C1 segment of cervical spinal cord (tissue), 14 donors: ENCODE measurements around the gene ADCY6.
A peak's percentile ranks its signal among the peaks of the same experiment; 100 is the strongest.

Experiments
- DNase-seq, 14 donors: peaks; one replicate each; lab custom pipeline; 2025; lab: John Stamatoyannopoulos, UW

Gene ADCY6

GRCh38 chr12:48788854-48789775 lies at the start of gene ADCY6:
ADCY6 (minus strand) TSS chr12:48789089; CDS start chr12:48783434, 5,655 bp downstream.
- DNase-seq: peak in 13 of 14 donors; percentile 14 to 66 (median 44)

DNA sequence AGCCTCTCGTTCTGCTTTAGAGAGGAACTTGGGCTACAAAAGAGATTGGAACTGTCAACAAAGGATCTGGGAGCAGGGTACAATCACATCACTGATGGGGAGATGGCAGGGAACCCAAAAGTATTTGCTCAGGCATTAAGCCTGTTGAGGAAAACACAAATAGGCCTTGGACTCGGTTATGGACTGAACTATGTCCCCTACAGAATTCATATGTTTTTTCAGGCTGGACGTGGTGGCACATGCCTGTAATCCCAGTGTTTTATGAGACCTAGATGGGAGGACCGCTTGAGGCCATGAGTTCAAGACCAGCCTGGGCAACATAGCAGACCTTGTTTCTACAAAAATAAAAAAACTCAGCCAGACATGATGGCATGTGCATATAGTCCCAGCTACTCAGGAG lies 49.2 kb upstream of the ADCY6 start:
- DNase-seq: no peak

- no peak for DNase-seq
These were observed 43.6 kb upstream of the ADCY6 start for GRCh38 chr12:48832321-48833060.

GRCh38 chr12:48831257-48831656 lies 42.4 kb upstream of the ADCY6 start:
- DNase-seq: no peak

- no peak for DNase-seq
These were observed 40.1 kb upstream of the ADCY6 start for GRCh38 chr12:48828841-48829575.

- DNase-seq: peak in 1 of 14 donors; percentile 40
These were observed 39.4 kb upstream of the ADCY6 start for GRCh38 chr12:48828293-48828692.

DNA sequence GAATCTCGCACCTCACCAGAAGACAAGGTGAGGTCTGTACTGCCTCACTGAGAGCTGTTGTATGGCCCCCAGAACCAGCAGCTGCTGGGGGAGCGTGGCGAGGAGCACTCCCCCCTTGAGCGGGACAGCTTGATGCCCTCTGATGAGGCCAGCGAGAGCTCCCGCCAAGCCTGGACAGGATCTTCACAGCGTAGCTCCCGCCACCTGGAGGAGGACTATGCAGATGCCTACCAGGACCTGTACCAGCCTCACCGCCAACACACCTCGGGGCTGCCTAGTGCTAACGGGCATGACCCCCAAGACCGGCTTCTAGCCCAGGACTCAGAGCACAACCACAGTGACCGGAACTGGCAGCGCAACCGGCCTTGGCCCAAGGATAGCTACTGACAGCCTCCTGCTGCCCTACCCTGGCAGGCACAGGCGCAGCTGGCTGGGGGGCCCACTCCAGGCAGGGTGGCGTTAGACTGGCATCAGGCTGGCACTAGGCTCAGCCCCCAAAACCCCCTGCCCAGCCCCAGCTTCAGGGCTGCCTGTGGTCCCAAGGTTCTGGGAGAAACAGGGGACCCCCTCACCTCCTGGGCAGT lies 38.7 kb upstream of the ADCY6 start:
- DNase-seq: peak in 1 of 14 donors; percentile 18

DNA sequence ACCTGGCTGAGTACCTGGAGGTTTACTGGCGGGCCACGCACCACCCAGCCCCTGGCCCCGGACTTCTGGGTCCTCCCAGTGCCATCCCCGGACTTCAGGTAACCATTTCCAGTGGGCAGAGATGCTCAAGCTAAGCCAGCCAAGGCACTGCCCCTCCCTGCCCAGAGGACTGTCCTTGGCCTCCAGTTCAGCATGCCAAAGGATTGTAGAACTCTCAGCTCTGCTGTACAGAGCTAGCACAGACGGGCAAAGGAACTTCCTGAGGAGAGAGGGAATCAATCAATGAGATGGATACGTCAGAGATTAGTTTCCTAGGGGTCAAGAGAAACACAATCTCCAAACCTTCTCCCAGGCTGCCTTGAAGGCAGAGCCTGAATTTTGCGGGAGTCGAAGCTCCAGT lies 38.1 kb upstream of the ADCY6 start:
- DNase-seq: no peak

DNA sequence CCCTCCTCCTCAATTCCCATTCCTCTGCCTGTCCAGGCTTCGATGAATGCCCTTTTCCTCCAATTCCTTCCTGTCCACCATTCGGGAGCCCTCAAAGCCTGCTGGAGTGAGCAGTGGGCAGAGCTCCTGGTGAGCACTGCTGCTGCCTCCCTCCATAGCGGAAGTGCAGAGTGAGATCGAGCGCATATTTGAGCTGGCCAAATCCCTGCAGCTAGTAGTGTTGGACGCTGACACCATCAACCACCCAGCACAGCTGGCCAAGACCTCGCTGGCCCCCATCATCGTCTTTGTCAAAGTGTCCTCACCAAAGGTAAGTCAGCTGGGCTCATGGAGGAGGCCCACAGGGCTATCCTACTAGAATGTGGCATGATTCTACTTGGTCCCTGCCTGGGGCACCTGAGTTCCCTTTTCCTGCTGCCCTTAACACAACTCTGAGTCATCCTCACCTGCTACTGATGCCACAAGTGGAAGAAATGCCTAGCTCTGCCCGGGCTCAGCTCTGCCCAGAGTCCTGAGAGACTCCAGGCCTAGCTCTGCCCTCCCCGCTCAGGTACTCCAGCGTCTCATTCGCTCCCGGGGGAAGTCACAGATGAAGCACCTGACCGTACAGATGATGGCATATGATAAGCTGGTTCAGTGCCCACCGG lies 37.4 kb upstream of the ADCY6 start:
- DNase-seq: no peak

DNA sequence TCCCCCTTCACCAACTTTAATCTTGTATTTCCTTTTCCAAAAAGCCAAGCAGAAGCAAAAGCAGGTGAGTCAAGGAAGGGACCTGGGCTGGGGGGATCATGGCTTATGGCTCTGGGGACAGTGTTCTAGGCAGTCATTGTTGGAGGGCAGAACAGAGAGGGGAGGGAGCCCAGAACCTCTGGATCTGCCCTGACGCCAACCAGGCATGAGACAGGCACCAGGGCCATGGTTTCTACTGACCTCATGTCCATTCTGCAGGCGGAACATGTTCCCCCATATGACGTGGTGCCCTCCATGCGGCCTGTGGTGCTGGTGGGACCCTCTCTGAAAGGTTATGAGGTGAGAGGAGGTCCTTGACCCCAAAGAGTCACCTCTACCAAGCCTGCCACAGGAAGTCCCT lies 36.0 kb upstream of the ADCY6 start:
- DNase-seq: no peak

GRCh38 chr12:48824112-48824511 lies 35.2 kb upstream of the ADCY6 start:
- DNase-seq: no peak

GRCh38 chr12:48823281-48823680 lies 34.4 kb upstream of the ADCY6 start:
- DNase-seq: no peak

- no peak for DNase-seq
These were observed 33.8 kb upstream of the ADCY6 start for GRCh38 chr12:48822711-48823110.

DNA sequence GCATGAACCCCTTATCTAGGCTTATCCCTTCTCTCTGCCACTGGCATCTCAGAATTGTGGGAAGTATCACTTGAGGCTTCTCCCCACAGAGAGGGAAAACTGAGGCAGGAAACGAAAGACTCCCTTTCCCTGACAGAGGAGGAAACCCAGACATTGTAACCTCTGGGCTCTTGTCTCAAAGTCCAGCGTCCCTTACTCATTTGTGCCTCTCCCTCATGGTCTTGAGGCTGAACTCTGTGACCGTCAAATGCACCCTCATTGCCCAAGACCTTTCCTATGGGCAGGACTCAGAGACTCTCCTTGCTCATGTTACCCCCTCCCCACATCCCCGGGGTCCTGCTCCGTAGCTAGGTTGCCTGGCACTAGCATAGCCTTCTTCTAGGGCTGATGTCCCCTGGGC lies 33.2 kb upstream of the ADCY6 start:
- no peak for DNase-seq

DNA sequence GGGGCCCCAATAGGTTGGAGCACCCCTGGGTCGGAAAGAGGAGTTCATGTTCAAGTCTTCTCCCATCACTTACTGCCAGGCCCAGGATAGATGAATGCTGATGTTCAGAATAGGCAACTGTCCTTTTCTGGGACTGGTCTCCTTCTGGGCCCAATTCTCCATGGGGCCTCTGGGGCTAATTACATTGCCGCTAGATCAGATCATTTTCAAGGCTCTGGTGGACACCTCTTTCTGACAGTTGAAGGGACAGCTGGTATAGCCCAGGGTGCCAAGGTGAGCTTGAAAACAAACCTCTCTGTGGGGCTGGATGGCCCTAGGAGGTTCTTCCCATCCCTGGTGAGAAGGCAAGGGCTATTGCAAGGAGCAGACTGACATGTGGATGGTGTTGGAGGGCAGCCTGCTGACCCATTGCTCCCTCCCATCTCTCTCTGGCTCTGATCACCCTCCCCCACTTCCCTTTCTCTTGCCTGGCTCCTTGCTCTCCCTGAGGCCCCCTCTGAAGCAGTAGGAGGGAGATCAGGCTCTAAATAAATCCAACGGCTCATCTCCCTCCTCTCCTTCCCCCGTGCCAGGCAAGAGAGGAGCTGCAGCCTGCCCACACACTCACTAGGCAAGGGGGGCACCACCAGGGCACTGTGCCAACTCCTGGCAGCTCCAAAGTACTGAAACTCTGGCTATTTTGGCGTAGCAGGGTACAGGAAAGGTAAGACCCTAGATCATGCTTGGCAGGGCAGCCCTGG lies 31.3 kb upstream of the ADCY6 start:
- peak in 1 of 14 donors; percentile 42 for DNase-seq

- peak in 2 of 14 donors; percentile 18 to 70 for DNase-seq
These were observed 30.1 kb upstream of the ADCY6 start for GRCh38 chr12:48818831-48819590.

DNA sequence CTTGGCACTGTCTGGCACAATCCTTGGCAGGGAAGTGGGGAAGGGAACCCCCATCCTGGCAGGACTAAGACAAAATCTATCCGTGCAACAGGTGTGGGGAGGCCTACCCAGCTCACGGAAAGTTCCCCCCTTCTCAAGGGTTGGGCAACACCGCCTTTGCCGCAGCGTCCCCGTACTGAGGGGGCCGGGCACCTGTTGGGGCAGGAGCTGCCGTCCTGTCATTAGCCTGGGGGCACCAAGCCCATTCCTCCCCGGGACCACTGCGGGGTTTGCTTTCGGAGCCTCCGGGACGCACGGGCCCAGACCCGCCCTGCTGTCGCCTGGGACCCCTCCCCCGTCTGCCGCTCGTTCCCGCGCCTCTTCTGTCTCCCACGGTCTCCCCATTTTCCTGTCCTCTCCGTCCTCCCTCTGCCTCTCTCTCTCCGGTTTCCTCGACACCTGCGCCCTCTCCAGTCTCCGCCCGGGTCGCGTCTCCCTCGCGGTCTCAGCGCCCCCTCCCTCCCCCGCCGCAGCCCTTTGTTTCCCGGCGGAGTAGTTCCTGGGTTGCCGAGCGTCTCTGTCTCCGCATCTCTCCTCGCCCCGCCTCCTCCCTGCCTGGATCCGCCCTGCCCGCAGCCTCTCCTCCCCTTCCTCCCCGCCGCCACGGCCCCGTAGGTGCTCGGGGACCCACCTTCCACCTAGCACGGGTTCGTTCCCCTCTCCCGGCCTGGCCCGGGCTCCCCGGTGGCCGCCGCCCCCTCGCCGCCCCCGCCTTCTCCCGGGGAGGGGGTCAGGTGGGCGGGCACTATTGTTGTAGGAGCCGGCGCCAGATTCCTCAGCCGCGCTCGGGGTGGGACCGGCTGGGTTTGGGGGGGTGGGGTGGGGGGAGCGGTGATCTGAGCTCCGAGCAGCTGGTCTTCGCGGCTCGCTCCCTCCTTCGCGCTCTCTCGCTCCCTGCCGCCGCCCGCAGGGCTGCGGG lies 29.3 kb upstream of the ADCY6 start, which contains the start of gene CACNB3:
Gene CACNB3, plus strand, starts transcription at position 624 of the 958 bp plus-strand sequence. CDS start 434 bp downstream, outside the sequence.
- DNase-seq: peak in 5 of 14 donors; percentile 7 to 82 (median 18)
